ENCODE data around the gene MRPL48.

Gene MRPL48

DNA sequence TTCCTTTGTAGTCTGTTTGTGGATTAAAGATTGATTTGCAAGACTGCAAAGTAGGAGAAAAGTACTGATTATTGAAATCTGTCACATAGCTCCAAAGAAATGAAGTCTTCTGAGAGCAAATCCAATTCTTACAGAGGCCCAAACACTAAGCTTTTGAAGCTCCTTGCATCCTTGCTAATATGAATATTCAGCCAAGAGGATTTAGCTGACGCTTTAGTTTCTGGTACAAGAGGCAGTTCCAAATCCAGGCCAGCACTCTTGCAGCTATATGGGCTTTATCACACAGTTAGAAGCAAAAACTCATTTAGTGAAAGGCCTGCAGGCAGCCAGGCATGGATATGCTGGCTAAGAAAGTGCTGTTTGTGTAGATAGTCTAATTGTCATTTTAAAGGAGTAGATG, 101.9 kb downstream of the MRPL48 start:
- peaks cover 0 to 6% of the 10 kb centered on the region in 2 experiments for H3K36me3 ChIP-seq (ENCODE audit: control insufficient read depth in 1 of 2, insufficient read depth in 2 of 2, low read length in 2 of 2)
- no peak overlapping the region for H3K4ac ChIP-seq (ENCODE audit: low read depth, low read length)
- H3K9me3 ChIP-seq (ENCODE audit: insufficient read depth, low read depth, low read length), result no peaks in the 10 kb centered on the region
- H3K79me2 ChIP-seq (ENCODE audit: control insufficient read depth, insufficient read depth, low read length, poor library complexity), result no peaks in the 10 kb centered on the region
- H3K14ac ChIP-seq (ENCODE audit: low read length), result no peak overlapping the region
- no peak overlapping the region for H4K91ac ChIP-seq (ENCODE audit: low read depth, low read length)
- H3K9ac ChIP-seq (ENCODE audit: low read length), result no peak overlapping the region
- H3K18ac ChIP-seq (ENCODE audit: low read length), result no peak overlapping the region
- H4K8ac ChIP-seq (ENCODE audit: low read depth, low read length), result no peak overlapping the region
- H3K4me3 ChIP-seq (ENCODE audit: low read depth, low read length), result no peak overlapping the region
- DNase-seq, result no peak
- whole genome bisulfite sequencing (ENCODE audit: extremely low coverage, insufficient coverage, insufficient read length), result no CpG with 5 or more reads among the region's 1 CpG
- no peaks in the 10 kb centered on the region for H3K79me1 ChIP-seq (ENCODE audit: low read length)
- no peak overlapping the region for H3K4me2 ChIP-seq (ENCODE audit: low read length)
- H3K4me1 ChIP-seq (ENCODE audit: control insufficient read depth in 1 of 2, insufficient read depth in 2 of 2, low read length in 2 of 2), result no peaks in the 10 kb centered on the region
- H2AFZ ChIP-seq (ENCODE audit: insufficient read depth, low read length, poor library complexity), result no peak overlapping the region
- no peak overlapping the region for H2BK12ac ChIP-seq (ENCODE audit: low read length)
- H3K27me3 ChIP-seq (ENCODE audit: insufficient read depth, low read length), result no peaks in the 10 kb centered on the region
- no peak overlapping the region for H2BK120ac ChIP-seq (ENCODE audit: insufficient read depth, low read length, poor library complexity)
- no peak overlapping the region for H3K27ac ChIP-seq (ENCODE audit: low read depth, low read length)
- H3K23ac ChIP-seq (ENCODE audit: low read length), result no peak overlapping the region
- no peak overlapping the region for H2AK5ac ChIP-seq (ENCODE audit: low read length)
- no peak overlapping the region for H4K12ac ChIP-seq (ENCODE audit: low read depth, low read length)
- H2BK5ac ChIP-seq (ENCODE audit: low read depth, low read length, poor library complexity), result no peak overlapping the region

DNA sequence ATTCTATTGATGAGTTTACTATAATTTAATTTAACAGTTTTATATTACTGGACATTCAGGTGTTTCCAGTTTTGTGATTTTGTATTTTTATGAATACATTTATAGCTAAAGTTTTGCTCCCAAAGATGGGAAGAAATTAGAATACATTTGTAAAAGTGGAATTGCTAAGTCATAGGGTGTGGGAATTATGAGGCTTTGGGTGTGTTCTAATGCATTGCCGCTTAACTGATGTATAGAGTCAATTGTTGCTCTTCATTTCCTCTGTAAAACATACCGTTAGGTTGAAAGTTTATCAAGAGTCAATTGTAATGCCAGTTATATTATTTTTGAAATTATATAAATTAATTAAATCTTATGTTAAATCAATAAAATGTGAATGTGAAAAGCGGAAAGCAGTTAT, 105.4 kb downstream of the MRPL48 start:
- Histone ChIP-seq H4K91ac (ENCODE audit: low read depth, low read length) (no peak overlapping the region), H2BK12ac (ENCODE audit: low read length) (no peak overlapping the region), H3K18ac (ENCODE audit: low read length) (no peak overlapping the region), H3K79me1 (ENCODE audit: low read length) (no peaks in the 10 kb centered on the region), H2AFZ (ENCODE audit: insufficient read depth, low read length, poor library complexity) (no peak overlapping the region), H2AK5ac (ENCODE audit: low read length) (no peak overlapping the region), H2BK5ac (ENCODE audit: low read depth, low read length, poor library complexity) (no peak overlapping the region), H3K4ac (ENCODE audit: low read depth, low read length) (no peak overlapping the region), H3K27me3 (ENCODE audit: insufficient read depth, low read length) (no peaks in the 10 kb centered on the region), H3K9me3 (ENCODE audit: insufficient read depth, low read depth, low read length) (no peaks in the 10 kb centered on the region), H3K23ac (ENCODE audit: low read length) (no peak overlapping the region), H3K36me3 (ENCODE audit: control insufficient read depth in 1 of 2, insufficient read depth in 2 of 2, low read length in 2 of 2) (peaks cover 0 to 6% of the 10 kb centered on the region in 2 experiments), H3K79me2 (ENCODE audit: control insufficient read depth, insufficient read depth, low read length, poor library complexity) (no peaks in the 10 kb centered on the region), H3K4me1 (ENCODE audit: control insufficient read depth in 1 of 2, insufficient read depth in 2 of 2, low read length in 2 of 2) (no peaks in the 10 kb centered on the region), H3K9ac (ENCODE audit: low read length) (no peak overlapping the region), H3K4me3 (ENCODE audit: low read depth, low read length) (no peak overlapping the region), H2BK120ac (ENCODE audit: insufficient read depth, low read length, poor library complexity) (no peak overlapping the region), H4K8ac (ENCODE audit: low read depth, low read length) (no peak overlapping the region), H3K14ac (ENCODE audit: low read length) (no peak overlapping the region), H3K27ac (ENCODE audit: low read depth, low read length) (no peak overlapping the region), H4K12ac (ENCODE audit: low read depth, low read length) (no peak overlapping the region), H3K4me2 (ENCODE audit: low read length) (no peak overlapping the region)
- WGBS (ENCODE audit: extremely low coverage, insufficient coverage, insufficient read length), result no CpG with 5 or more reads among the region's 3 CpGs
- no peak for DNase-seq

DNA sequence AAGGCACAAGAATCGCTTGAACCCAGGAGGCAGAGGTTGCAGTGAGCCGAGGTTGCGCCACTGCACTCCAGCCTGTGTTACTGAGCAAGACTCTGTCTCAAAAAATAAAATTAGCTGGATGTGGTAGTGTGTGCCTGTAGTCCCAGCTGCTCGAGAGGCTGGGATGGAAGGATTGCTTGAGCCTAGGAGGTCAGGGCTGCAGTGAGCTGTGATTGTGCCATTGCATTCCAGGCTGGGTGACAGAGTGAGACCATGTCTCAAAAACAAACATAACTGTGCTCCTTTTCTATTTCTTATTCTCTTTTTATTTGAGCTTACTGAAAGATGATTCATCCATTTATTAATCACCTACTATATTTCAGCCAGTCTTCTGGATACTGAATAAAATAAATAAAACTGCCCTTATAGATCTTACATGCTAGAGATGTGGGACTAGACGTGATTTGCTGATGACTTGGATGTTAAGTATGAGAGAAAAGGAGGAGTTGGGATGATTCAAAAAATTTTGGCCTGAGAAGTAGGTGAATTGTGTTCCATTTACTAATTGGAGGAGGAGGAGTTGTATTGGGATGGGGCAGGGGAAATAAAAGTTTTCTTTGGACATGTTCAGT, 107.2 kb downstream of the MRPL48 start:
- Histone ChIP-seq H4K8ac (ENCODE audit: low read depth, low read length) (no peak overlapping the region), H2BK5ac (ENCODE audit: low read depth, low read length, poor library complexity) (no peak overlapping the region), H4K91ac (ENCODE audit: low read depth, low read length) (no peak overlapping the region), H3K4me3 (ENCODE audit: low read depth, low read length) (no peak overlapping the region), H3K14ac (ENCODE audit: low read length) (no peak overlapping the region), H3K9me3 (ENCODE audit: insufficient read depth, low read depth, low read length) (no peaks in the 10 kb centered on the region), H3K36me3 (ENCODE audit: control insufficient read depth in 1 of 2, insufficient read depth in 2 of 2, low read length in 2 of 2) (peaks cover 0 to 6% of the 10 kb centered on the region in 2 experiments), H2AFZ (ENCODE audit: insufficient read depth, low read length, poor library complexity) (no peak overlapping the region), H3K9ac (ENCODE audit: low read length) (no peak overlapping the region), H3K4ac (ENCODE audit: low read depth, low read length) (no peak overlapping the region), H2BK120ac (ENCODE audit: insufficient read depth, low read length, poor library complexity) (no peak overlapping the region), H2BK12ac (ENCODE audit: low read length) (no peak overlapping the region), H3K27me3 (ENCODE audit: insufficient read depth, low read length) (no peaks in the 10 kb centered on the region), H3K27ac (ENCODE audit: low read depth, low read length) (no peak overlapping the region), H2AK5ac (ENCODE audit: low read length) (no peak overlapping the region), H4K12ac (ENCODE audit: low read depth, low read length) (no peak overlapping the region), H3K18ac (ENCODE audit: low read length) (no peak overlapping the region), H3K79me1 (ENCODE audit: low read length) (no peaks in the 10 kb centered on the region), H3K23ac (ENCODE audit: low read length) (no peak overlapping the region), H3K4me1 (ENCODE audit: control insufficient read depth in 1 of 2, insufficient read depth in 2 of 2, low read length in 2 of 2) (no peaks in the 10 kb centered on the region), H3K4me2 (ENCODE audit: low read length) (no peak overlapping the region), H3K79me2 (ENCODE audit: control insufficient read depth, insufficient read depth, low read length, poor library complexity) (no peaks in the 10 kb centered on the region)
- WGBS (ENCODE audit: extremely low coverage, insufficient coverage, insufficient read length), result no CpG with 5 or more reads among the region's 5 CpGs
- peak; percentile 34 to 49 for DNase-seq

- Histone ChIP-seq H2AK5ac (ENCODE audit: low read length) (no peak overlapping the region), H3K4me2 (ENCODE audit: low read length) (no peak overlapping the region), H3K36me3 (ENCODE audit: control insufficient read depth in 1 of 2, insufficient read depth in 2 of 2, low read length in 2 of 2) (peaks cover 2% of the 10 kb centered on the region in 2 experiments), H3K4ac (ENCODE audit: low read depth, low read length) (no peak overlapping the region), H4K12ac (ENCODE audit: low read depth, low read length) (no peak overlapping the region), H2BK12ac (ENCODE audit: low read length) (no peak overlapping the region), H3K4me3 (ENCODE audit: low read depth, low read length) (no peak overlapping the region), H3K4me1 (ENCODE audit: control insufficient read depth in 1 of 2, insufficient read depth in 2 of 2, low read length in 2 of 2) (no peaks in the 10 kb centered on the region), H4K8ac (ENCODE audit: low read depth, low read length) (no peak overlapping the region), H3K23ac (ENCODE audit: low read length) (no peak overlapping the region), H2AFZ (ENCODE audit: insufficient read depth, low read length, poor library complexity) (no peak overlapping the region), H2BK5ac (ENCODE audit: low read depth, low read length, poor library complexity) (no peak overlapping the region), H3K9me3 (ENCODE audit: insufficient read depth, low read depth, low read length) (no peaks in the 10 kb centered on the region), H3K18ac (ENCODE audit: low read length) (no peak overlapping the region), H3K27me3 (ENCODE audit: insufficient read depth, low read length) (no peaks in the 10 kb centered on the region), H3K27ac (ENCODE audit: low read depth, low read length) (no peak overlapping the region), H3K14ac (ENCODE audit: low read length) (no peak overlapping the region), H4K91ac (ENCODE audit: low read depth, low read length) (no peak overlapping the region), H3K9ac (ENCODE audit: low read length) (no peak overlapping the region), H3K79me1 (ENCODE audit: low read length) (no peaks in the 10 kb centered on the region), H2BK120ac (ENCODE audit: insufficient read depth, low read length, poor library complexity) (no peak overlapping the region), H3K79me2 (ENCODE audit: control insufficient read depth, insufficient read depth, low read length, poor library complexity) (no peaks in the 10 kb centered on the region)
- no CpG with 5 or more reads among the region's 1 CpG for WGBS (ENCODE audit: extremely low coverage, insufficient coverage, insufficient read length)
- no peak for DNase-seq
Observed at GRCh38 chr11:73902303-73902702, 114.6 kb downstream of the MRPL48 start.

Data from trophoblast cell (in vitro differentiated cells and primary cell).